Measurements from ENCODE around the gene RGR.

DNA sequence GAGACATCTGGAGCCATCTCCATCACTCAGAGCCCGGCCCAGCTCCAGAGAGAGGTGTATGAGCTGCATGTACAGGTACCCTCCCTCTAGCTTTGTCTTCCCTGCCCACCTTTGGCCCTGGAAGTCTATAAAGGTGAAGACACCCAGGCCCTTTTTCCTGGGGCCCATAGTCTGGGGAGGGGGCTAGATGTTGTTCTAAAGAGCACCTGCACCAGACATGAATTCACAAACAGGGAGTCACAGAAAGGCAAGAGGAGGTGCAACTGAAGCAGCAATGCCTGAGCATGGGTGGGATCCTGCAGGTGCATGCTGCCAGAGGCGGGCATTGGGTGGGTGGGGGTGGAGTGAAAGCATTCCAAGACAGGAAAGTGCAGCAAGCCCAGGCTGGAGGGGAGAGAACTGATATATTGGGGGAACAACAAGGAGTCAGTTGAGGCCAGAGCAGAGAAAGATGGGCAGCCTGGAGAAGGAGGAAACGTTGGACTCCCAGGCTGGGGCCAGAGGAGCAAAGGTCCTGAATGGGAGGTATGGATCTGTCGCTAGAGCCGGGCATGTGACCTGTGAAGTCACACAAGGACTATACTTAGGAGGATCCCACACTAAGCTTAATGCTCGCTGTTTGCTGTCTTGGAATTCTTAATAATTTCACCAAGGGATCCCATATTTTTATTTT, 38.9 kb upstream of the RGR start:
- no peak for TF ChIP-seq POLR2A (IDR thresholded peaks at IDR 0.05)
- TF ChIP-seq, protein P1, sequence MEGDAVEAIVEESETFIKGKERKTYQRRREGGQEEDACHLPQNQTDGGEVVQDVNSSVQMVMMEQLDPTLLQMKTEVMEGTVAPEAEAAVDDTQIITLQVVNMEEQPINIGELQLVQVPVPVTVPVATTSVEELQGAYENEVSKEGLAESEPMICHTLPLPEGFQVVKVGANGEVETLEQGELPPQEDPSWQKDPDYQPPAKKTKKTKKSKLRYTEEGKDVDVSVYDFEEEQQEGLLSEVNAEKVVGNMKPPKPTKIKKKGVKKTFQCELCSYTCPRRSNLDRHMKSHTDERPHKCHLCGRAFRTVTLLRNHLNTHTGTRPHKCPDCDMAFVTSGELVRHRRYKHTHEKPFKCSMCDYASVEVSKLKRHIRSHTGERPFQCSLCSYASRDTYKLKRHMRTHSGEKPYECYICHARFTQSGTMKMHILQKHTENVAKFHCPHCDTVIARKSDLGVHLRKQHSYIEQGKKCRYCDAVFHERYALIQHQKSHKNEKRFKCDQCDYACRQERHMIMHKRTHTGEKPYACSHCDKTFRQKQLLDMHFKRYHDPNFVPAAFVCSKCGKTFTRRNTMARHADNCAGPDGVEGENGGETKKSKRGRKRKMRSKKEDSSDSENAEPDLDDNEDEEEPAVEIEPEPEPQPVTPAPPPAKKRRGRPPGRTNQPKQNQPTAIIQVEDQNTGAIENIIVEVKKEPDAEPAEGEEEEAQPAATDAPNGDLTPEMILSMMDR (IDR thresholded peaks at IDR 0.05): no peak
